Left renal cortex interstitium (tissue), 4 donors: Measurements from ENCODE around the gene RALB. TPM values are rescaled to one million over a fixed set of nuclear protein-coding genes. Genes with fewer than 3 reads are reported as not detected.
A peak's percentile ranks its signal among the peaks of the same experiment; 100 is the strongest.

Source experiments
- DNase-seq, 4 donors: peaks; one replicate each; pipeline ENCODE4 v3.0.0-alpha.2; 2013; ENCODE audit warnings: low read depth in 4 of 4, low spot score in 2 of 4, missing footprints in 1 of 4
- polyA plus RNA-seq, 4 donors: library from polyadenylated mRNA; unstranded; fragments of 120-200 nt; gene quantifications; one replicate each; pipeline ENCODE4 v1.2.1, GENCODE V29; 2013; ENCODE audit not compliant: insufficient read length in 4 of 4

Gene RALB
- polyA plus RNA-seq, 4 donors: 68.9 to 88.0 (median 73.4) TPM

DNA sequence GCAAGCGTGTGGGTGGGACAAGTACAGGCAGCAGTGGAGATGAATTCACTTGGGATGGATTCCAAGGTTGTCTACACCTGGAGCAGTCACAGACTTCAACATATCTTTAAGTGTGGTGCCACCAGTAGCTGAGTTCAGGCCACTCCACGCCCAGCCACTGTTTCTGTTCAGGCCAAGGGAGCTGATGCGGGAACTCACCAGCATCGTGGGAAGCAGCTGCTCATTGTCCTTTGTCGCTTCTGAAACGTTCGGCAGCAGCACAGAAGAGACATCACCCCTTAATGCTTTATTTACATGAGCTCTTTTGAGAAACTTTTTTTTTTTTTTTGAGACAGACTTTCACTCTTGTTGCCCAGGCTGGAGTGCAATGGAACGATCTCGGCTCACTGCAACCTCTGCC, 73.4 kb downstream of the RALB start:
- DNase-seq: no peak

DNA sequence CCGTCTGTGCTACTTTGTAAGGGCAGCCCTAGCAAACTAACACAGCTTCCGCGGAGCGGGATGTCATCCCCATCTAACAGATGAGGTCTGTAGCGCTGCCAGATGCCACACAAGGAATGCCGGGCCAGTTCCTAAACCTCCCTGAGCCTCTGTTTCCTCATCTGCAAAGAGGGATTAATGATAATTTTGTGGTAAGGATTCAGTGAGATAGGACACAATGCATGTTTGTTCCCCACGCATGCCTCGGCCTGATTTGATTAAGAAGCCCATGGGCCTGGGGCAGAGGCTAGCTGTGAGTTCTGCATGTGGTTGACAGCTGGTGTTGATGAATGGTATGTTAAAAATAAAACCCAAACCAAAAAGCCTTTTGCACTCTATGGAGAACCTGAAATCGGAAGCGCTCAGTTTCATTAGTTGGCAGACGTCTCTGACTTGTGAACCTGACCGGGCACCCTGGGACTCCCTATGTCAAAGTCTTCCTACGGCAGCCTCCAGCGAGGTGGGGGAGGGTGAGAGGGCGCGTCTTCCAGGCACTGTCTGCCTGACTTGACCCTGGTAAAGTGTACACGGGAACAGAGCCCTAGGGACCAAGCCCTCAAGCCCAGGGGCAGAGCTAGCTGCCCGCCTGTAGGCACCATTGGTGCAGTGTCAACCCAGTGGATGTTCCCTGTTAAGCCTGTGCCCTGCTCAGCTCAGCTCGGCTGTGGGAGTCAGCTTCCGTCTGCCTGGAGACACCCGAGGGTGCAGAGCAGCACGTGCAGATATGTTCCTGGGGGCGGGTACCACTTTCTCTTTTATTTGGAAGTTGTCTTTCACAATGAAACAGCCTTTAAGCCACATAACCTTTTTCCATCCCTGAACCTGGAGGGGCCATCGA, 78.5 kb downstream of the RALB start:
- DNase-seq: no peak

DNA sequence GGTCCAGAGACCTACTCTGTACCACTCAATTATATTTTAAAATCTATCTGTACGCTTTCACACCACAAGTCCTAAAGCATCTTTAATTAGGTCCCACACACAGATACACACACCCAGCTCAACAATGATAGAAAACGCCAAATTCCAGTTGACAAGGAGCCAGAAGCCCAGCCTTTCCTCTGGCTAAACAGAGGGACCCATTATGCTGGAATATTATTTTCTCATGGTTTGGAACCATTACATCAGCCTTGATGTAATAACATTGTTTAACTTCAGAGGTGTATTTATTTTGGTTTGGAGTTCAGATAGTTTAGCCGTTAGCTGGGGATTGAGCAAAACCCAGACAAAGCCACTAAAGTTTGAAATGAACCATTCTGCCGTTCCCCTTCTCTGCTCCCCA, 79.3 kb downstream of the RALB start:
- DNase-seq: no peak

DNA sequence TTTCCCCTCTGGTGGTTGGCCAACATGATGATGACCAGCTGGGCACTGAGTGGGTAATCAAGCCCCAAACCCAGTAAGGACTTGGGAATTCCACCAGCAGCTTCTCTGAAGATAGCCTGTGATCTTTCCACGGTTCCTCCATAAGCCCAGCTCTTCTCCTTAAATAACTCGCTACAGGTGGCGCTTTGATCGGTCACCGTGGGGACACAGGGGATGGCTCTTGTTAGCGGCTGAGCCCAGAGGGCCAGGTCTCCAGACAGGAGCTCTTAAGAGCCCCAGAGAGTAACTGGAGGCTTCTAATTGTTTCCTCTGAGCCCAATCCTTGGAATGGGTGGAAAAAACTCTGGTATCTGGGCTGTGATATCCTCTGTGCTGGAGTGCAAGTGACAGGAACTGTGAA, 79.7 kb downstream of the RALB start:
- no peak for DNase-seq

DNA sequence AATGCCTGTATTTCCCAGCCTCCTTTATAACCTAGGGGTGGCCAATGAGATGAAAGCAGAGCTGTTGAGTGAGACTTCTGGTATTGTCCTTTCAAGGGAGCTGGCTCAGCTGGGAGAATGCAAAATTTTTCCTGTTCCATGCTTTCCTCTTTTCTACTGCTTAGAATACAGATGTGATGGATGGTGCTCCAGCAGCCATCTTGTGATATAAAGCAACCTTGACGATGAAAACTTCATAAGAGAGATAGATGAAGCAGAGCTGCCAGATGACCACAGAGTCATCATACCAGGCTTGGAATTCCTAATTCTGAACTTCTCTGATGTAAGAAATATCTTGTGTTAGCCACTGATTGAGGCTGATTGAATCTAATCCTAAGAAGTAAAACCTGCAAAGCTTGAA, 81.4 kb downstream of the RALB start:
- DNase-seq: no peak

DNA sequence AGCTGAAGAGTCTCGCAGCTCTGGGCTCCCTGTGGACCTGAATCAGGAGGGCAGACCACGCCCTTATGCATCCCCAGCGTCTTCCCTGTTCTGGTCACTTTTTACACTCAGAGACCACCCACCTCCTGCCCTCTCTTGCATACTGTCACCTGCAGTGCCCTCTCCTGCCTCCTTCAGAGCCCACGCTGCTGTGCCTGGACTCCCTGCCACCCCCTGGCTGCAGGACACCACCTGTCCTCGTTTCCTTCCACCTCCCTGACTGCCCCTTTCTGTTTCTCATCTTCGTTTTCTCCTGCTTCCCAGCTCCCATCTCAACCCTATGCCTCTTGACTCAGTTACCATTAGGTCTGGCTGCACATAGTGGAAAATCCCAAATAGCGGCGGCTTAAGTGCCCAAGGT, 84.1 kb downstream of the RALB start:
- DNase-seq: no peak

DNA sequence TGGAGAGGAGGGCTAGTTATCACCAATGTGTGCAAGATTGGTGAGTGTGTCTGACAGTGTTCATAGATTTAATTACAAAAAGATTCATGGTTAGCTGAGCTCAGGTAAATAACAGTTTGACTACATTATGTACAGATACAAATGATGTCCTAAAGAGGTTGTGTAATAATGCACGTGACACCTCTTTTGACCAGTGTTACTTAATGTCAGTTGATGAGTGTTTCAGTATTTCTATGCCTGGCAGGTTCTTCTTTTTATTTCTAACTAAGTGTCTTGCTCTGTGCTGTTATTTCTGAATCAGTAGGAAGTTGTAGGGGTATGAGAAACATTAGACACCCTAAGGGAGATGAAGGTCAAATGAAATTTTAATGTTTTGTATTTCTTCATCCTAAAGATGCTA, 85.4 kb downstream of the RALB start:
- no peak for DNase-seq

DNA sequence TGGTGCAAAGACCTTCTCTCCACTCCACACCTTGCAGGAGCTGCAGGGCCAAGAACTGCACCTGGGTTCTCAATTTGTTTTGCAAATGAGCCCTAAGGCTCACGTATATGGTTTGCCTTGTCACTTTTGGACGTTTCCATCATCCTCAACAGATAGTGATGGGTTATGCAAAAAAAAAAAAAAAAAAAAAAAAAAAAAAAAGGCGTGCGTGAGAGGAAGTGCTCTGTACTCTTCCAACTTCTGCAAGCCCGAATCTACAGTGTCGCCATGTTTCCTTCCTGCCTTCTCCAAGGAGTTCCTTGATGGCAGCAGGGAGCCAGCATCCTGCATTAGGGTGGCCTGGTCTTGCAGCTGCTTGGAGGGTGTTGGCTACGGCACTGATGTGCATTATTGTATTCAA, 89.3 kb downstream of the RALB start:
- DNase-seq: no peak

DNA sequence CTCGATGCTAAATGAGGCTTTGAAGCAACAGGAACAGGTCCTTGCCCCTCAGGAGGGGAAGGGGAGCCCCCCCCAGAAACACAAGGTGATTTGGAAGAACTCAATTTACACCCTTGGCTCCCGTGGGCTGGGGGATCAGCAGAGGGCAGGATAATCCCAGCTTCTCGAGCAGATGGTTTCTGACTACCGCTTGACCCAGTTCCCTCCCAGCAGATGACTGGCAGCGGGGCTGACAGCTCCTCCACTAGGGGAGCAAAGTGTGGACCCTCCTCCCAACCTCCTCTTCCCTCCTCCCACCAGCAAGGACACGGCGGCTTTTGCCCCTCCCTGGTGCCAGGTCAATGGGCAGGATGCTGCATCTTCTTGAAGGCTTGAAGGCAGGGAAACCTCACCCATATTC, 89.8 kb downstream of the RALB start:
- no peak for DNase-seq

DNA sequence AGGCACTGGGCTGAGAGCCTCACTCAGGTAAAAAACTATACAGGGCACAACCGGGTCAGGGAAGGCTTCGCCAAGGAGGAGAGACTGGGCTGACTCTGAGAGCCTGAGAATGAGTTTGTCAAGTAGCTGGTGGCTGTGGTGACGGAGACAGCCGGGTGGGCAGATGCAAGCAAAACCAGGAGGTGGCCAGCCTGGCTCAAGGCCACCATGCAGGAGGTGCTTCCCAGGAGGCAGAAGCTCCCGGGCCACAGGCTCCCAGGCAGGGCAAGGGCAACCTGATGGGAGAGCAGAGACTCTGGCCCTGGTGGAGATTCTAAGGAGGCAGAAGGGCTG, 90.4 kb downstream of the RALB start:
- DNase-seq: no peak

DNA sequence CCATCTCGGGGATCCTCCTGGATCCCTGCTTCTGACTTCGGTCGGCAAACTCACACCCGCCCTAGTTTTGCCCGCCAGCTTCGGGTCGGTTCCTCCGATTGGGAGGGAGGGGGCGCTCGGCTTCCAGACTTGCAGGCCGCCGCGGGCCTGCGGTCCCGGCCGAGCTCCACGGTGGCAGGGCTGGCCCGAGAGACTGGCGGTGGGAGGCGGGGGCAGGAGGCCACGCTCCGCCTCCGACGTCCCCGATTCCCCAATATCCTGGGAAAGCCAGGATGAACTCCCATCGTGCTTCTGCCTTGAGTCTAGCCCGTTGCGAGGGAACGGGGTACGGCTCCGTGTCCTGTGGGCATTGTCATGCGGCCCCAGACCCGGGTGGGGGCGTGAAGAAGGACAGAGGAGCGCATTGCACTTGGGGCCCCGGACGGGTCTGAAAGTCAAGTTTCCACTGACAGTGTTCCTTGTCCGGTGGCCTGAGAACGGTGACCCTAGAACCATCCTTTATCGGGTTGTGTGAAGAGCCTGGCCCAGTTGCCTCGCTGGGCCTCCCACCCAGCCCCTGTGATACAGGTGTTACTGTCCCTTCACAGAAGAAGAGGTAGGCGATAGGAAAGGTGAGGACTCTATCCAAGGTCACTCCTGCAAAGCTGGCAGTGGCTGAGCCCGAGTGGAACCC, 90.9 kb downstream of the RALB start:
- DNase-seq: peak in 3 of 4 donors; percentile 44 to 51 (median 46)

Other genes with a start within 250 kb of the RALB start
- 10 to 100 TPM; 77.9 to 97.9 (median 87.6) TPM for gene EPB41L5, start 239.8 kb upstream of the RALB start, polyA plus RNA-seq
- gene TMEM185B, start 29.5 kb upstream of the RALB start, polyA plus RNA-seq: 10 to 100 TPM; 21.9 to 27.7 (median 24.5) TPM
- under 1 TPM in 2 of 4 donors, not detected in 2; 0.09 to 0.11 TPM for gene INHBB, start 93.3 kb downstream of the RALB start, polyA plus RNA-seq